NCI-H748 (cell line): ENCODE results near the gene NME7.

Experiments
- DNase-seq: peaks from one replicate; lab custom pipeline; 2025; ENCODE audit not compliant: unreplicated experiment; lab: John Stamatoyannopoulos, UW

Gene NME7

DNA sequence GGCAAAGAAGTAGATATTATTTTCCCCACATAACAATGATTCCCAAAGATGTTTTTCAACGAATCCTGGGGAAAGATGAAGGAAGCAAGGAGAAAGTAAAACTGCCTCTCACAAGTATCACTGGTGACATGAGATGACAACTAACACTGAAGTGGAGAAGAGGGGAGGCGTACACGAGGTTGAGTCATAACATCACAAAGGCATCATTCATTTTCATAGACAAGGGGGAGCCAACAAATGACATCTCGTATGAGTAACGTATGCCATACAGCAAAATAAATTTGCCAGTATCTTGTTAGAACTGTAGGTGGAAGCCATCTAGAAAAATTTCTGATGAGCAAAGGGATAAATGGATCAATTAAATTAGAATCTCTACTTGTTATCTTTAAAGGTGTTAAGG, 204.5 kb downstream of the NME7 start:
- DNase-seq: no peak

DNA sequence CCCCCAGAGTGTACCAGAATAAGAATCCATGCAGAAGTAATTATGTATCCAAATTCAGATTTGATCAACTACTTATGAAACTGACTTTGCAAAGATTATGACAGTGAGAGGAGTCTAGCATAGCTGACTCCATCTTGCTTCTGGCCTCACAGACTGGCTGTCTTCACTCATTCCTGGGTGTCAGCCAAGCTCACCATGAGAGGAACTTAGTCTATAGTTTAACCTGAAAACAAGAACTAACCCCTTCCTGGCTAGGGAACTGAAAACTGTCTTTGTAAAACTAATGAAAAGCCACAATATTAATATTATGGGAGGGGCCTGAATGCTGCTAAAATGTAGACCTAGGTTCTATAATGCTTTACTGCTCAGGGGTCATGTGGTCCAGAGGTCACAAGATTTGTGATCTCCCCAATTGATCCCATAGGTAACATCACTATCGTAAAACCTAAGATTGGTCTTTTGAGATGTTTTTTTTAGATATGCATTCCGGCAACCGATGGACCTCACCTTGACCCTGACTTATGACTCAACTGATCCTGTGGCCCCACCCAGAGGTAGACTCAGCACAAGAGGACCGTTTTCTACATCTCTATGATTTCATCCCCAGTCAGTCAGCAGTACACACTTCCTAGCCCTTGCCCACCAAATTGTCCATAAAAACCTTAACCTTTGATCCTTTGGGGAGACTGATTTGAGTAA, 206.0 kb downstream of the NME7 start:
- no peak for DNase-seq

DNA sequence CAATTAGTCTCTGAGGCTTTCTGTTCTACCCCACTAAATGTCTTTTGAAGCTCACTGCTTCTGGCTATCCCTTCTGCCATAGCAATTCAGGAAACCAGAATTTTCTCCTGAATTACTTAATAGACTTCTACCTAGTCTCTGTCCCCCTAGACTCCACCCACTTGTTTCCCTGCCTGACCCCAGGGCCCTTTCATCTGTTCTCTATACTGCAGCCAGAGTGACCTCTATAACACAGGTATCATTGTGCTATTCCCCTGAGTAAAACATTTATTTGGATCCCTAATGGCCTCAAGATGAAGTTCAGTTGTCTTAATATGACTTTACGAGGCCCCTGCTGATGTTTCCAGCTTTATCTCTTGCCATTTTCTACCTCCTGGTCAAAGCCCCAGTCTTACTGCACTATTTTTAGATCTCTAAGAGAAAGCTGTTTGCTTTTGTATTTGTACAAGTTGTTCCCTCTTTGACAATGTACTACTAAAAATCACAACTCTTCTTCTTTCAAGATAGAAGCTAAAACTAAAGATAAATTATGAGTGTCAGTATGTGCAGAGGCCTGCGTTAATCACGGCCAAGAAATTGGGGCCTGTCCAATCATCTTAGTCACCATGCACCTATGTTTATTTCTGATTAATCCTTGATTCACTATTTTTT, 206.6 kb downstream of the NME7 start:
- no peak for DNase-seq

DNA sequence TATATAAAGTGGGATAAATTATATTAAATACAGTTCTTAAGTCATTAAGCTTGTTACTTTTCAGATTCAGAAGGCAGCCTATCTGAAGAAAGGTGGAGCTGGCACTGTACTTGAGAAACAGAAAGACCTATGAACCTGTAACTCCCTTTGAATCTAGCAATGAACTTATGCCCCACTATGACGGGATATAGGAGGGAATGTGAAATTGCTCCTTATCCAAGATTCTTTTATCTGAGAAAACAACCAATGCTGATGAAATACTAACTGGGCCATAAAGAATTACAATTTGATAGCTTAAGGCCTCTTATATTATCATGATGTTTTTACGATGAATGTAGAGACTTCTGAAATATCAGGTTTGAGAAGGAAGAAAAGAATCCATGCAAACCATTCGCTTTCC, 211.0 kb downstream of the NME7 start:
- no peak for DNase-seq

DNA sequence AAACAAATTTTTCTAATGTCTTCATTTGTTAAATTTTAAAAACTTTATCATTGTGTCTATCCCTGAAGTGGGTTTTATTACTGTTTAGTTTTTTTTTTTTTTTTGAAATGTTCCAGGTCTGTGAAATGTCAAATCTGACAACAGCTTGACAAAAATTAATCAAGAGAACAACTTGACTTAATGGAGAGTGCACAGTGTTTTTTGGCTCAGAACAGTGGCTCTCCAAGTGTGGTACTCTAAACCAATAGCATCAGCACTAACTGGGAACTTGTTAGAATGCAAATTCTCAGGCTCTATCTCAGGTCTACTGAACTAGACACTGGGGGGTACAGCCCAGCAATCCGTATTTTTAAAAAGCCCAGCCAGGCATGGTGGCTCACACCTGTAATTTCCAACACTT, 211.9 kb downstream of the NME7 start:
- no peak for DNase-seq

DNA sequence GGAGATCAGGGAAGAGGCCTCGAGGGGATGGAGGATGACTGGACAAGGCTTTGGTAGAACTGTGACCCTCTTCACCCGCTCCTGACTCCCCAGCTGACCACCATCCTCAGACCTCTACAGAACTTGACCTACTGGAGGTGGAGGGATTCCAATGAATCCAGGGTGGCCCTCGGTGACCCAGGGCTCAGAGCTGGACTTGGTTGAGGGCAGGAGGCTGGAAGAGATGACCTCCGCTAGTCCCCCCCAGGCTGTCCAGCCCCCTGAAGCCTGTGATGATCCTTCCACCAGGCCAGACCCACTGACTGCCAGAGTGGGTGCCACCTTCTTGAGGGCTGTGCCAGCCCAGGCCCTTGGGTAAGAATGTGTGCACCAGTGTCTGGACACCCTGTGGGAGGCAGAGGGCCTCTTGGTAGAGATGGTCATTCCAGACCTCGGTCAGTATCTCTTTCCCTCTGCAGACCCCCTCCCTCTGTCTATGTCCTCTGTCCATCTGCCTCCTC, 216.2 kb downstream of the NME7 start:
- DNase-seq: no peak

DNA sequence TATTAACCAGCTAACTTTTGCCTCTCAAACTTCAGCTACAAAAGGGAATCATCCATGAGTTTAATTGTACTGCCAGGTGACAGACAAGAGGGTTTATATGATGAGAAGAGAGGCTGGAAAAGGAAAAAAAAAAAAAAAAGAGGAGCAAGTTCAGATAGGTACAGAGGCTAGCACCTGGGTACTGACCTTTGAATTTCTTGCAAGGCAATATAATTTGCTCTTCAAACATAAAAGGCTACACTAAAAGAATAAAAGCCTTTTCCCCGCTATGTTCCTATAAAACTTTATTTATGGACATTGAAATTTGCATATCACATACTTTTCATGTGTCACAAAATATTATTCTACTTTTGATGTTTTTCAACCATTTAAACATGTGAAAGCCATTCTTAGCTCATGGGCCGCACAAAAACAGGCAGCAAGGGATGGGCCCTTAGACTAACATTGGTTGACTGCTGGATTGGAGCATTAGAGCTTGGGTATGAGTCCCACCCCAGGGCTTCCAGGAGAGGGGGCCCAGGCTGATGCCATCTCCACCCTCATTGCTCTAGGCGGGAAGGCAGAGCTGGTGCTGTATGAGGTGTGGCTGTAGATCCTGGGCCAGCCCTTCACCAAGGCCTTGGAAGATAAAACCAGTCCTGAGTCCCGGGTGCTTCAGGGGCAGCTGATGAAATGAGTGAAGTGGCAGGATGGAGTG, 216.8 kb downstream of the NME7 start:
- no peak for DNase-seq

DNA sequence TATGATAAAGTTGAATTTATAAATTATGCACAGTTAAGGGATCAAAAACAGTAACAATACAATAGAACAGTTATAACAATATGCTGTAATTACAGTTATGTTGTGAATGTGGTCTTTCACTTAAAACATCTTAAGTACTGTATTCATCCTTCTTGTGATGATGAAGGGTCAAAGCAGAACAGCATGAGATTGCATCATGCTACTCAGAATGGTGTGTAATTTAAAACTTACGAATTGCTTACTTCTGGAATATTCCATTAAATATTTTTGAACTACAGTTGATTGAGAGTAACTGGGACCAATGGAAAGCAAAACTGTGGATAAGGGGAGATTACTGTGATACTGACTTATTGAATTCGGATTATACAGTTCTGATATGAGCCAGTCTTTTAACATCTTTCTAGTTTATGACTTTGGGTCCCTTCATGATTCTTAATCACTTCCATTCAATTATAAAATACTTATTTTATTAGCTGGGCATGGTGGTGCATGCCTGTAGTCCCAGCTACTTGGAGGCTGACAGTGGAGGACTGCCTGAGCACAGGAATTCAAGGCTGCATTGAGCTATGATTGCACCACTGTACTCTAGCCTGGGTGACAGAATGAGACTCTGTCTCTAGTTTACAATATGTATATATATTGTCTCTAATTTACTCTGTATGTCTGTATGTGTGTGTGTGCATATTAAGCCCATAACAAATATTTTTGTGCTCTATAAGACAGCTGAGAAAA, 217.9 kb downstream of the NME7 start:
- no peak for DNase-seq

DNA sequence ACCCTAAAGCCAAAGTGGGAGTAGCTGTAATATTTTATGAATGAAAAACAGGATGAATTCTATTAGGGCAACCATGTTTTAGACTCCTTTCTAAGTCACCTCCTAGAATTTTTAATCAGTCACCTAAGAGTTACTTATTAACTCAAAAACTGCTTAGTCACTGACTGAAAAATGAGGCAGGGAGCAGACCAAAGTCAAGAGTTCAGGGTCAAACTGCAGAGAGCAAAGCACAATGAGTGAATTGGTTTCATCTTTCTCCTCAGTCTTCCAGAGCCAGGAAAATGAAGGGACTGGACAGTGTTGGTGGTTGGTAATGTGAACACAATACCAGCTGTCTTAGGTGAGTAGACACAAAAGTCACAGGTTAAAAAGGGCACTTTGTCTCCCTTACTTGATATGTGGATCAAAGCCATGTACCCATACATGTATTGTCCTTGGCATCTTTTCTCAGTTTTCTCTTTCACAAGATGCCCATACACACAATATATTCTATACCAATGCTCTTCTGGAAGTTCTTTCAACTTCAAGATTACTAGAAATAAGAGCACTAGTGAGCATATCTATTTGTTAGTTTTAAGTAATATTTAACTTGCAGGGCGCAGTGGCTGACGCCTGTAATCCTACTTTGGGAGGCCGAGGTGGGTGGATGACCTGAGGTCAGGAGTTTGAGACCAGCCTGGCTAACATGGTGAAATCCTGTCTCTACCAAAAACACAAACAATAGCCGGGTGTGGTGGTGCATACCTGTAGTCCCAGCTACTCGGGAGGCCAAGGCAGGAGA, 218.9 kb downstream of the NME7 start:
- no peak for DNase-seq

DNA sequence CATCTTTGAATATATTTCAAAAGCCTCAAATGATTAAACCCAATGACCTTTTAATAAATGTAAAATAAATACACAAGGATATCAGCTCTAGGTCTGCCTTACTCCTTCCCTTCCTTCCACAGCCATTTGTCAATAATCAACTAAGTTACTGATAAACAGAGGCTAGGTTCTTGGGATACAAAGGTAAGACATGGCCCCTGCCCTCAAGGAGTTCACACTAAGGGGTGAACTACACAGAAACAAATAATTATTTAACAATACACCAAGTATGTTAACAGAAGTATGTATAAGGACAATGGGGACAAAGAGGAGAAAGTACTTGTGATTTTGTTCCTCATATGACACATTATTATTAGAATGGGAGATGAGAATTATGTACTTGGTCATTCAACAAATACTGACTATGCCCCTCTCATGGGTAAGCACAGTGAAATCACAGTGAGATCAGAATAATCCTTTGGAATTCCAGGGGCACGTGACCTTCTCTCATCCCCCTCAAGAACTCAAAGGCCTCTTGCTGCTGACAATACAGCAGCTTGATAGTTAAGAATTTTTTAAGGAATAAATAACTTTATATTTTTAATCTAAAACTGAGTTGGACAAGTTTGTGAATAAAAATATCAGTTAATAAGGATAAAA, 220.9 kb downstream of the NME7 start:
- no peak for DNase-seq

DNA sequence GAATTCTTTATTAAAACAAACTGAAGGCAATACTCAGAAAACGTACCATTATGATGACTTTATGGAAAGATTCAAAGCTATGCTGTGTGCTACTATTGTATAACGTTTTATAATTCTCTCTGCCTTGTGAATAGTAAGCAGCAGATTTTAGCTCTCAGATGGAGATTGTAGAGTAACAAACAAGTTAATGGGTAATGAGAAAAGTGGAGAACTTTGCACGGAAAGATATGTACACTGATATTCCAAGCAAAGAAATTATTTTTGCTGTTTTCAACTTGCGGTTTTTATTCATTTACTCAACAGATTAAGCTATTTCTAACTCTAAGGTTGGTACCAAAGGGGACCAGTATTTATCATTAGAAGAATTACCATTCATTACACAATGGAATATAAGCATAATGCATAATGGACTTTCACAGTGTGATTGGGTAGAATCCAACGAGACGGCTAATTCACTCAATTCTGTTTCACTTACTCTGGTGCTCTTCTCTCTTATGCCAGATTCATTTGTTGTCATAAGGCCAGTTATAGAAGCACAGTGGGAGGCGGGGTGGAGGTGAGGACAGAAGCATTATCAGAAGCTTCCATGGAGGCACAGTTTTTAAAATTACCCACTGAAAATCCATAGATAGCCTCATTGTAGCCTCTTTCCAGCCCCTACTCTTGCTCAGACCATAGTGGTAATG, 222.5 kb downstream of the NME7 start:
- no peak for DNase-seq

DNA sequence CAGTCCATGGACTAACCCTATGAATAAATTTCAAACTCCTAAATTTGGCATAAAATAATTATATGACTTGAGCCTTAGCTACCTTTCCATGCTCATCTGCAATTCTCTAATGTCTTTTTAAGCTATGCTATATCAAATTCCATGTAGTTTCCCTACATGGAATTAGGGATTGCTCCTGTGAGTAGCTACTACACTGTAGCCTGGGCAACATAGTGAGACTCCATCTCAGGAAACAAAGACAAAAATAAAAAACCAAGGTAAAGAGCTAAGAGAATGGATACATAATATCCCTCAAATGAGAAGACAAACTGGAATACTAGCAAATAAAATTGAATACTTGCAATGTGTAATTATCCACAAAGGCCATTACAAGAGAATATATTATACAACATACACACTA, 223.6 kb downstream of the NME7 start:
- no peak for DNase-seq

DNA sequence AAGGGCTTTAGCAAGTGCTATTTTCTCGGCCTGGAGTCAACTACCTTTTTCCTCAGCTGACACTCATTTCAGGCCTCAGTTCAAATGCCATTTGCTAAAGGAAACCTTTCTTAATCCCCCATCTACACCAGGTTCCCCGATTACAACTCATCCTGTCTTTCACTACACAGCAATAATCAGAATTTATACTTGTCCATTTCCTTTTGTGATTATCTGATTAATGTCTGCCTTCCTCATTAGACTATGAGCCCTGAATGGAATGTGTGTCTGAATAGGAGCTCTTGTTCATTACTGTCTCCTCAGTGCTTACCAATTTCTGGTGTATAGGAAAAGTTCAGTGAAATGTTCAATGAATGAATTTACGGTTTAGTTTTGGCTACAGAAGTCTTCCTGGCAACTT, 224.3 kb downstream of the NME7 start:
- no peak for DNase-seq

DNA sequence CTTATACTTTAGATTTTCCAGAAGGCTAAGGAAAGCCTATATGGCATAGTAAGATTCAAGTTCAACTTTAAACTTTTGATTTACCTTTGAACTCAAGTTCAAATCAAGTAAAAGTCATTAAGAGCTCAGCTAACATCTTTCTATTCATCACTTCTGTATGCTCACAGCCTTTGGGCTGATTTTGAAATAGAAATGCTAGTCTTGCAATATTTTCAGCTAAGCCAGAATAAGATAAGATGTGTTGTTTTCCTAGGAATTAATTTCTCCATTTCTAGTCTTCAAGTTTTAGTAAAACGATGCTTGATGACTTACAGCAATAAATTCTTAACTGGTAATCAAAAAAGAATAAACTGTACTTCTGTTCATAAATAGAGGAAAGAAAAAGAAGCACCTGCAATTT, 225.5 kb downstream of the NME7 start:
- no peak for DNase-seq

DNA sequence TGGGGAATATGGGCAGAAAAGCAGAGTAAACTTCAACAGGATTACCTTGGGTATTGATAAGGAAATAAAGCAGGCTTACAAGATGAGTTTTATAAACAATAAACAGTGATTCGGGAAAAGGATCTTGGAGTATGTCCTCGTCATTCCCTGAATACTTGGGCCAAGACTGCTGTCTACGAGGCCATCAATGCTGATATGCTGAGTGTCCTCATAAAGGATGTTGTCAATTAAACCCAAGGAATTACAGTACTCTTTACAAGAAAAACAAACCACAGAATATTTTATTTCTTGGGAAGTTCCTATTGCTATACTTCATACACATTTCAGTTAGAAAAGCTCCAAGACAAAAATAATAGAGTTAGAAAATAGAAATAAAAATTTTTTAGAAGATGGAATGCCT, 226.2 kb downstream of the NME7 start:
- DNase-seq: no peak

DNA sequence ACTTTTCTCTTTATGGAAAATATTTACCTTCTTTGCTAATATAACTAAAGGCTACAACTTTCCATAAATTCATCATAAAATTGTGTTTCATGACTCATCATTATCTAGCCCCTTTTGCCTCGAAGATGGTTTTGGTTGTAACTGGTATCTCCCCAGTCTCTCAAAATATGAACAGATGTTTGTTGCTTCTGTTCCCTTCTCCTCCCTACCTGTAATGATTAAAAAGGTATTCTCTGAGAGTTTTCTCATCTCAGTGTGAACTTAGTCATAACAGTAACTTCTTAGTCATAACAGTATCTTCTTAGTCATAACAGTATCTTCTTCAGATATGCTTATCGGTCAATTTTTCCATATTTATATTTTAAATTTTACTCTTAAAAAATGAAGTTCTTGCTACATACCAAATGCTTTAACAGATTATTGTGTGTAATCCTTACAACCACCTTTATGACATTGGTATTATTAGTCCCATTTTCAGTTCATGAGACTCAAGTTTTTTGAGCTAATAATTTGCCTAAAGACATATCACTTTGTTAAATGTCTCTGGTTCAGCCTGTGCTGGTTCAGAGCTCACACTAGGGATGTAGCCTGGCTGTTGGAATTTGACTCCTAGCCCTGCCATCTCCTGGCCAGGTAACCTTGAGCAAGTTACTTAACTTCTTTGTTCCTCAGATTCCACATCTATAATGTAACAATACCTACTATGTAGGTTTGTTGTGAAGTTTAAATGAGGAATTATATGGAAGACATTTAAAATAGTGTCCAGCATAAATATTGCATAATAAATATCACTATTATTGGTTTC, 228.5 kb downstream of the NME7 start:
- no peak for DNase-seq

DNA sequence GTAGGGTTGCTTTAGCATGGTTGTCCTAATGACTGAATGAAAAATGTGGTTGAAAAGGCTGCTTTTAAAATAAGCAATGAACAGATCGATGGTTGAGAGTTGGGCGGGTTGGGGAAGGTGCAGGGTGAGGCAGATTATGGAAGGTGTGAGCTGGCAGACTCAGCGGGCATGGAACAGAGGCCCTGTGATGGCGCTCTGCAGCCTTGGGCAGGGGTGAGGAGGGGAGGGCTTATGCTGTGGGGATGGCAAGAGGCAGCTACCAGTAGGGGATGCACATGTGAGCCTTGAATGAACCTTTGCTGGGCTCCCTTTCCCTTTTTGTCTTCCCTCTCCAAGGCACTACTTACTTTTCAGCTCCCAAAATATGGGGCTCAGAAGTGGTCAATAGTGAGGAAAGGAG, 230.2 kb downstream of the NME7 start:
- DNase-seq: no peak

DNA sequence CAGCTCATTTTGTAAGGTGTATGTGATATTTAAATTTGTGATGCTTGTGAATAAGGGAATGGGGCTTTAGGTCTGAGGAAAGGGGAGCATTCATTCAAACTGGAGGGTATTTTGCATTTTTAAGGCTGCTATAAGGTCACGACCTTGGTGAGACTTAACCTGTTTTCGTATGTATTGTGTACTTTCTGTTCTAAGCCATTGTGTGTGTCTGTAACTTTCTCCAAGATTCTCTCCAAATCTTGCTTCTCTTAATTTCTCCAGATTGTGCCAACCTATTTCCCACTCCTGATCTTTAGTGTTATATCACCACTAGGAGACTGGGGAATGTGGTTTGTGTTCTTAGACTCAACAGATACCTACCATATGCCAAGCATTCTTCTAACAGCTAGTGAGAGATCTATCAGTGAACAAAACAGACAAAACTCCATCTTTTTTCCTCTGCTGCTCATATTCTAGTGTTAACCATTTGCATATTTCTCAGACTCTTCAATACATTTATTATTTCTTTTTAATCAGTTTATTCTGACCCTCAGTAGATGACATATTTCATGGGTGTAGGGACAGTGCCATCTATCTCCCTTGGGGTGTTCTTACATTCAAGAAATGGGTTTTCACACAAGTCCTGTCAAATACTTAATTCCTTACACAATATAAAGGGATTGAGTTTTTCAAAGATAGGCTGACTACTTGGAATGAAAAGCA, 233.6 kb downstream of the NME7 start:
- no peak for DNase-seq
